NCI-H1048 (cell line): Measurements from ENCODE around the gene DDOST.
"Not testable (repeated sequence)": the region's sequence is repeated elsewhere in the genome, so short reads cannot be mapped to it uniquely, and the experiment has no call there.

ENCODE experiments used
- DNase-seq: peaks from one replicate; lab custom pipeline; 2025; lab: John Stamatoyannopoulos, UW

The DDOST gene

DNA sequence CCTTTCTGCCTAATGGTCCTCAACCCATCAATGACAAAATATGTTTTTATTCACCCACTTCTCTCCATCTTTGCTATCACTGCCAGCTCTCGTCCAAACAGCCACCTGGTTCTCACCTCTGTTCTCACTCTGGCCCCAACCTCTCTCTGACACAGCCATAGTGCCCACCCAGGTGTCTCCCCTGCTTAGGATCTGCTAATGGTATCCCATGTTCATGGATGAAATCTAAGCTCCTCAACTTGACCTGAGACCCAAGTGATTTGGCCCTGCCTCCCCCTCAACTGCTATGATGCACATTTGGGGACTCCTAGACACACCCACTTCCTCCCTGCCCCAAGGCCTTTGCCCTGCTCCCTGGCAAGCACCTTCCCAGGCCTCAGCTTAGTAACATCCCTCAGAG is 30.7 kb upstream of the DDOST start:
- DNase-seq, result no peak

DNA sequence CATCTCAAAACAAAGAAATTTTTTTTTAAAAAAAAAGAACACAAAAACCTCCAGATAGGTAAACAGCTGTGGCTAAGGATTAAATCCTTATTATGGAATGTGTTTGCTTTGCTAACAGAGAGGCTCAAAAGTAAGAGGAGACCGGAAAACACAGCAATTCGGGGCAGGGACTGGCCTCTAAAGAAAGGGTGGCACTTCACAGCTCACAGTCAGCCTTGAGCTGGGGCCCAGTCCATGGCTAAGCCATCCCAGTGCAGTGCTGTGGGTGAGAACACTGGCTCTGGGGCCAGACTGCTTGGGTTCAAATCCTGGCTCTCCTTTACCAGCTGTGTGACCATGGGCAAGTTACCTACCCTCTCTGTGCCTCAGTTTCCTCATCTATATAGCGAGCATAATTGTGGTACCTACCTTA is 28.5 kb upstream of the DDOST start:
- no peak for DNase-seq

DNA sequence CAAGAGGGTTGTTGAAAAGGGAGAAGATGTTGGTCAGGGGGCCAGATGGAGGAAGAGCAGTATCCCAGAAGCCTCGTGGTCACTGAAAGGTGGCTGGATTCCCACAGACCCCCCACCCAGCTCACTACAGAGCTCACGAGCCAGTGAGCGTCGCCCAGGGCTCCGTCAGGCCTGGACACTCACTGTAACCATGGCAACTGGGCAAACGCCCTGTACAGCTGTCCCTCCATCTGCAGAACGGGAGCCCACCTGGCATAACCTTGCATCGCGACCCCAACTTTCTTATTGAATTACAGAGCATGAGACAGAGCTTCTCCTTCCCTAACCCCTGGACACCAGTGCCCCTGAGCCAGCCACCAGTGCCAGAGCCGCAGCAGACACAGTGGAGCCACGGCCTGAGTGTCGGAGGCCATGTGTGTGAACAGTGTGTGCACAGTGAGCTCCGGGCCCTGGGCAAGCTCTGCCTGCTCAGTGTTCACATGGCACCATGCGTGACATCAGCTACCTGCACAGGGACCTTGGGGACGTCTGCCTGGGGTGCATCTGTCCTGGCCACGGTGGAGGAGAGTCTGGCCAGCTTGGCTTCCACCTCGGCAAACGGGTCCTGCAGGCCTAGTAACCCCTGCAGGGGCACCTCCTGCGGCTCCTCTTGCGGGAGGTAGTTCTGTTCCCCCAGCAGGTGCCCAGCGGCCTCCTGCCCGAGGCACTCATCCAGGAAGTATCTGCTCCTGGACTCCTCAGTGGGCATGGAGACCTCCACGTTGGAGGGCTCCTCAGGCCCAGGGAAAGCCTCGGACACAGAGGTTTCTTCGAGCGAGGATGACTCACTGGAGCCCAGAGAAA is 25.9 kb upstream of the DDOST start:
- DNase-seq, result no peak

DNA sequence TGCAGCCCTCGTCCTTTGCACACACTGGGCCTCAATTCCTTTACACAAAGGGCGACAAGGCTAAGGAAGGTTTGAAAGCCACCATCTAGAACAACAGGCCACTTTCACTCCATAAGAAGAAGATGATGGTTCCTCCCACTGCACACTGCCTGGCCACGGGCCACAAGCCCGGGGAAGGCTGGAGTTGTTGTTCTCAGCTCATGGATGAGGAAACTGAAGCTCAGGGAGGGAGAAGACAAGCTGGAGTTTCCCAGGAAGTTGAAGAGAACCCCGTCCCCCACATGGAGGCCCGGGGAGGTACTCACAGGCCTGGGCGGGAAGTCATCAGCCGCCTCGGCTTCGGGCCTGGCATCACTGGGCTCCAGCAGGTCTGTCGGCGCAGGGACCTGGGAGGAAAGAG is 24.6 kb upstream of the DDOST start:
- no peak for DNase-seq

DNA sequence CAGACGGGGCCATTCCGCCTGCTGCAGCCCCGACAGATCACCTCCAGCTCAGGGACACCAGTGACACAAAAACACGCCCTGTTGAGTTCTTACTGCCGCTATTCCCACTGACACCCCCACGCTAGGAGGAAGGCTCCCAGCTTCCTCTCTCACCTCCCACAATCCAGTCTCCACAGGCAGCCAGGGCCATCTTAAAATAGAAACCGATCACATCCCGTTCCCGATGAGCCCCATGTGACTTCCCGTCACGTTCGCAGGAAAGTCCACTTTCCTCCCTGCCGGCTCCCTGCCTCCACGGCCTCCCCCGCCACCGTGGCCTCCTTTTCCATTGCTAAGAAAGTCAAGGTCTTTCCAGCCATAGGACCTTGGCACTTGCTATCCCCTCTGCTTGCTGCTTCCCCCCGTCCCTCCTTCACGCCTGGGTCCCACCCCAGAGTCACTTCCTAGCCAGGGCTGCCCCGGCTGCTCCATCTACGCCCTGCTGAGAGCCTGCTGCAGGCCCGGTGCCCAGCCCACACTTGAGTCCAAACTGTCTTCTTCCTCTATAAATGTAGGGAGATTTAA is 24.0 kb upstream of the DDOST start:
- DNase-seq, result no peak

DNA sequence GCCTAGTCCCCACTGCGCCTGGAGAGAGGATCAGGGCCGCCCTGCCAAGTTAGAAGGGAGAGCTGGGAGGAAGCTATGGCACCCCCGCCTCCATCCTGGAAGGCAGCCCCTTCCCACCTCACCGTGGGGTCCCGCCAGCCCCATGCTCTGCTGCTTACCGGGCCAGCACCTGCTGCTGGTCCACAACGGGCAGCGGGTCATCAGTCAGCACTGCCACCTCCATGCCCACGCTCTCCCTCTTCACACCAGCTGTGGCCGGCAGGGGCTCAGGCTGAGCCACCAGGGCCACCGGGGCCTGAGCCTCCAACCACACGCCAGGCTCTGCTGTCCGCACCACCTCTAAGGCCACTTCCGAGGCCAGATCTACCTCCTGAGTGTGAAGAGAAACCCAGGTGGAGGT is 23.5 kb upstream of the DDOST start:
- no peak for DNase-seq

DNA sequence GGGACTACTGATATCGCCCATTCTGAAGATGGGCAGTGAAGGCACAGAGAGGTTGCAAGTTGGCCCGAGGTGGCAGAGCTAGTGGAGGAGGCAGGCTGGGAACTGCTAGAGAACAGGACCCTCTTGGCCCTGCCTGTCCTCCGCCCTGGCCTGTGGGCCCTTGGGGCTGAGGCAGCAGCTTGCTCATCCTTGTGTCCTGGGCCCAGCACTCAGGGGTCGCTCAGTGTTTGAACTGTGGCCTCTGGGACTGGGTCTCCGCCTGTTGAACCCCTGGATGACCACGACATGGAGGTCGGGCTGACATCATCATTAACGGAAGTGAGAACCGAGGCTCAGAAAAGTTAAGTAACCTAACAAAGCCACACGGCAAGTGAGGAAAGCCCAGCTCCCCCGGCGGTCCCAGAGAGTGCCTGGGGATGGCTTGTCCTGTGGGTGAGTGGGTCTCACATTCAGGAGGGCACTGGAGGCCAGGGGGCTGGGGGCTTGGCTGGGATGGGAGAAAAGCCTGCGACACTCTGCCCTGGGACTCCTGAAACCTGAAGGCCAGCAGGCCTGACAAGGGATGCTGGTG is 23.0 kb upstream of the DDOST start:
- DNase-seq, result no peak

DNA sequence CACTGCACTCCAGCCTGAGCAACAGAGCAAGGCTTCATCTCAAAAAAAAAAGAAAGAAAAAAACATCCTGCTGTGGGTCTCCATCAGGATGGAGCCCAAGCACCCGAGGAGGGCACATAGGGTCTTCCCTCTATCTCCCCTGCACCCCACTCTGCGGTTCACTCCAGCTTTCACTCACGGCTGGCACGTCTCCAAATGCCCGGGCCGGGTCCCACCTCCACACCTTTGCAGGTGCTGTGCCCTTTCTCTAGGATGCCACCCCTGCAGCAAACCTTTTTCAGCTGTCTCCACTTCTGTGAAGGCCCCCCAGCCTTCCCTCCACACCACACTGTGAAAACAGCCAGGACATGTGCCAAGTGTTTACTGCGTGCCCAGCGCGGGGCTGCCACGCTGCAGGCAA is 22.4 kb upstream of the DDOST start:
- no peak for DNase-seq

DNA sequence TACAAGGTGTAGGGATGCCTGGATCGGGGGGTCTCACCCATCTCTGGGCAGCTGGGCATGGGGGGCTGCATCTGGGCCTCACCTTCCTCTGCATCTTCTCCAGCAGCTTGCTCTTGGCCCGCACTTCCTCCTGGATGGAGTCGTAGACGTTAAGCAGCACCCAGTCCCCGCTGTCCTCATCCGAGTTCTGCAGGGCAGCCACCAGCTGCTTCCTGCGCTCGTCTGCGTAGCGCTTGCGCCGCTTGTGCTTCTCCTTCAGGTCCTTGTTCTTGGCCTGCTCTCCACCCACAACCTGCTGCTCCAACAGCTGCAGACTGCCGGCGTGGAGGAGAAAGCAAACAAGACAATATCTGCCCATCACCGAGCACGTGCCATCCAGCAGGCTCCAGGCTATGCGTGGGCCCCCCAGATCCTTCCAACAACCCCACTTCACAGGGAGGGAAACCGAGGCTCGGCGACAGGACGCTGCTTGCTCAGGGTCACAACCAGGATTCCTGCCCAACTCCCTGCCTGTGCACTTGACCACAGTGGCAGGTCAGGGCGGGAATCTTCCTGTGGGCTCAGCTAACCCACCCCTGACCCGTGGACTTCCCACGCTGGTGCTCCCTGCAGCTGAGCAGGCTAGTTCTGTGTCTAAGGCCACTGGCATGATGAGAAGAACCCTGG is 21.5 kb upstream of the DDOST start:
- DNase-seq, result no peak

DNA sequence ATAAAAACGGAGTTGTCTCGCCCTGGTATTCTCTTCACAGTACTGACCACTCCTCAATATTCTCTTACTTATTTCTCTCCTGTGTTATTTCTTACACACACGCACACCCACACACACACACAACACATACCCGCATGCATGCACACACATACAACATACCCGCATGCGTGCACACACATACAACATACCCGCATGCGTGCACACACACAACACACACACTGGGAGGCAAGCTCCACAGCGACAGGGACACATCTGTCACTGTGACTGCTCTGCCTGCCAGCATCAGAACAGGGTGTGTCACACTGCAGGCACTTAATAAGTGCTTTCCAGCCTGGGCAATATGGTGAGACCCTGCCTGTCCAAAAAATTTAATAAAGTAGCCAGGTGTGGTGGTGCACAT is 20.8 kb upstream of the DDOST start:
- DNase-seq, result no peak

DNA sequence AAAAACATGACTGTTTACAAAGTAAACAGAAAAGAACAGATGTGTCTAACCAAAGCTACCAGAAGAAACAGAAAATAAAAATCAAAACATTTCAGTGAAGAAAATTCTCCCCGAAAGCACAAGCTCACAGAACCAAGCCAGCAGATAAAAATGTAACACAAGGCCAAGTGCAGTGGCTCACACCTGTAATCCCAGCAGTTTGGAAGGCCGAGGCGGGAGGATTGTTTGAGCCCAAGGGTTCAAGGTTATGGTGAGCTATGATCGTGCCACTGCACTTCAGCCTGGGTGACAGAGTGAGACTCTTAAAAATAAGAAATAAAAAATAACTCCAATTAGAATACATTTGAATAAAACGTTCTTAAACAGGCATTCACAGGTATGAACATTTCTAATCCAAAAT is 19.1 kb upstream of the DDOST start:
- no peak for DNase-seq

DNA sequence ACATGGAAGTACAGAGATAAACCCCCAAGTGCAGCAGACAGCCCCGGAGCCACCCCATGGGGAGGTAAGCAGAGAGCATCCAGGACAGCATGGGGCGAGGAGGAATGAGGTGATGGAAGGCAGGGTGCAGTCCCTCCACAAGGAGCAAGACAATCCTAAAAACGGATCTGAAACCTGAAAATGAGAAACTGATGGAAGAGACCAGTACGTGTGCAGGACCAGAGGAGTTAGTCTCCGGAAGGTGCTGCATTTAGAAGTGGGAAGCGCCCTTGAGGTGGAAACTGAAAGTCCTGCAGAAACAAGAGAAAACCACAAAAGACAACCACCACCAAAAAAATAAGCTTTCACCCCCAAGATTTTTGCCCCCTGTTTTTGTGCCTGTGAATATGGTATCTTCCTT is 17.4 kb upstream of the DDOST start:
- DNase-seq, result no peak

DNA sequence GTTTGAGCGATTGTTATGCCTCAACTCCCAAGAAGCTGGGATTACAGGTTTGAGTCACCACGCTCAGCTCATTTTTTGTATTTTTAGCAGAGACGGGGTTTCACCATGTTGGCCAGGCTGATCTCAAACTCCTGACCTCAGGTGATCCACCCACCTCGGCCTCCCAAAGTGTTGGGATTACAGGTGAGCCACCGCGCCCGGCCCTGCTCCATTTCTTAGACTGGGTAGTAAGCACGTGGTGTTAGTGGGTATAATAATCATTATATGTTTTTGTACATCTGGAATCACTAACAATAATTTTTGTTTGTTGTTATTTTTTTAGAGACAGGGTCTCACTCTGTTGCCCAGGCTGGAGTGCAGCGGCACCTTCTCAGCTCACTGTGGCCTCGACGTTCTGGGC is 12.5 kb upstream of the DDOST start:
- not testable (repeated sequence) for DNase-seq

DNA sequence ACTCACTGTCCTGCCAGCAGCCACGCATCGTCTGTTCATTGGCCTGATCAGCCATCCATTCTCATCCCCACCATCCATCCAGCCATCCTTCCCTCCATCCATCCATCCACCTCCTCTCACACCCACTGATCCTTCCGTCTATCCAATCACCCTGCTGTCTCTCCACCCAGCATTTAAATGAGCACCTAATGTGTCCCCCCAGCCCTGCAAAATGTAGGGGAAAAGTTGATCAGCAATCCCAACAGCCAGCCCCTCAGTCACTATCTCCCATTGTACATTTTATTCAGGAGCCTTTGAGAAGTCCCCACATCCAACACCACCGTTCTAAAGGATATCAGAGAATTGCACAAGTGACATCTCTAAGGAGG is 11.1 kb upstream of the DDOST start:
- DNase-seq, result no peak

DNA sequence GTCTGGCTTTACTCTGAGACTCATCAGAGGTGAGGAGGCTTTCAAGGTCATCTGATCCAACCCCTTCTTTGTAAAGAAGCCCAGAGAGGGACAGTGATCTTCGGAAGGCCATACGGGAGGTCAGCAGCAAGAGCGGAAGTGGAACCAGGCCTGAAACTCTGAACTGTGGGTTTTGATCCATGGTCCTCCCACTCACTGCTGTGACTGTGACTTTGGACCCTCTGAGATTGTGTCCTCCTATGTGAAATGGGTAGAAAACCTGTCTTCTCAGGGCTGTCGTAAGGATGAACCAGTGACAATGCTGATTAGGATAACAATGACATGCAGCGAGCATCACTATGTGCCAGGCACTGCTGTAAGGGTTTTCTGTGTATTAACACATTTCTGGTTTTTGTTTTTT is 9.8 kb upstream of the DDOST start:
- DNase-seq, result no peak

DNA sequence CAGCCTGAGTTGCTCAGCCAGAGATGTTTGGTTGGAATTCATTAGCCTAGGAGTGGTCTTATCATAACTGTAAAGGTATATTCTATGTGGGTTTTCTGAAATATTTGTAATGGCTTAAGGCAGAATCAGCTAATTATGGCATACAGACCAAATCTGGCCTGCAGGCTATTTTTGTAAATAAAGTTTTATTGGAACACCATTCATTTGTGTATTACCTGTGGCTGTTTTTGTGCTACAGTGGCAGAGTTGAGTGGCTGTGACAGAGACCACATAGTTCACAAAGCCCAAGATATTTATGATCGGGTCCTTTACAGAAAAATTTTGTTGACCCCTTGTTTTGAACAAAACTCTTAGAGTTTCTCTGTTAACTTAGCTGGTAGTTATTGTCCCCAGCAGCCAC is 7.4 kb upstream of the DDOST start:
- no peak for DNase-seq

DNA sequence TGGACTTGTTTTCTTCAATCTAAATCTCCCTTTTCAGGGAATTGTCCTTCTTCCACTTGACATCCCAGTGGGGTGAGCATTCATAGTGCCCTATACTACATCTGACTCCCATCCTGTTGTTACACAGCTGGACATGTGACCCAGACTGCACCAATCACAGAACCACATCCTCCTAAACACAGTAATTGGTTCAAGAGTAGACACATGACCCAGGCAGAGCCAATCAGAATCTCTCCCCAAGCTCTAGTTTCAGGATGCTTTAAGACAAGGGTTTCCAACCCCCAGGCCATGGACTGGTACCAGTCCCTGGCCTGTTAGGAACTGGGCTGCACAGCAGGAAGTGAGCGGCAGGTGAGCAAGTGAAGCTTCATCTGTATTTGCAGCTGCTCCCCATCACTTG is 5.6 kb upstream of the DDOST start:
- DNase-seq, result no peak

DNA sequence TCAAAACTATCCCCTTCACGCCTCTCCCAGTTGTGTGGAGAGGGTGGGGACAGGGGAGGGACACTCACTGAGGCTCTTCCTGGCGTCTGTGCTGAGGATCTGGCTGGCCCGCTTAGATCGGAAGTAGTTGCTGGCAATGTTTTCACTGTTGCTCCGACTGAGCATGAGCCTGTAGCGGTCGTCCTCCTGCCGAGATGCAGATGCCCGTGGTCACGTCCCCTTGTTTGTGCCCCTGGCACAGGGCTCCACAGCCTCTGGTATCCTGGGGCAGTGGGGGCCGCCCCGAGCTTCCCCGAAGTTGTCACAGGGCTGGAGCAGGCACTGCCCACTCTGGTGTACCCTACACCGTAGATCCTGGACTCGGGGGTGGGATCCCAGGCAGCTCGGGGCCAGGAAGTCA is 5.0 kb upstream of the DDOST start:
- no peak for DNase-seq

DNA sequence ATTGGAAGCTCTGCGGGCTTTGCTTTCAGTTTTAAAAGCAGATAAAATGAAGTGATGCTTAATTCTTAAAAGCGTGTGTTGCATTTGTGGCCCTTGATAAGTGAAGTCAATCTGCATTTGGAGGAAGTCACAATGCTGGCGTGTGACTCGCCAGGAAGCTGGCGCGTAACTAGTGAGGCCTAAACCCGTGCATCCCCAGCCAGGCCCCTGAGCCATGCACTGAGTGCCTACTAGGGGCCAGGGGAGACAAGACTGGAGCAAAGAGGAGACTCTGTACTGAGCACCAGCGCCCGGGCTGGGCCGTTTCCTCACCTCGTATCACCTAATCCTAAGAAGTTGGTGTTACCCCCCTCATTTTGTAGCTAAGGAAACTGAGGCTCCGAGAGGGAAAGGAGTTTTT is 4.6 kb upstream of the DDOST start:
- DNase-seq, result no peak

DNA sequence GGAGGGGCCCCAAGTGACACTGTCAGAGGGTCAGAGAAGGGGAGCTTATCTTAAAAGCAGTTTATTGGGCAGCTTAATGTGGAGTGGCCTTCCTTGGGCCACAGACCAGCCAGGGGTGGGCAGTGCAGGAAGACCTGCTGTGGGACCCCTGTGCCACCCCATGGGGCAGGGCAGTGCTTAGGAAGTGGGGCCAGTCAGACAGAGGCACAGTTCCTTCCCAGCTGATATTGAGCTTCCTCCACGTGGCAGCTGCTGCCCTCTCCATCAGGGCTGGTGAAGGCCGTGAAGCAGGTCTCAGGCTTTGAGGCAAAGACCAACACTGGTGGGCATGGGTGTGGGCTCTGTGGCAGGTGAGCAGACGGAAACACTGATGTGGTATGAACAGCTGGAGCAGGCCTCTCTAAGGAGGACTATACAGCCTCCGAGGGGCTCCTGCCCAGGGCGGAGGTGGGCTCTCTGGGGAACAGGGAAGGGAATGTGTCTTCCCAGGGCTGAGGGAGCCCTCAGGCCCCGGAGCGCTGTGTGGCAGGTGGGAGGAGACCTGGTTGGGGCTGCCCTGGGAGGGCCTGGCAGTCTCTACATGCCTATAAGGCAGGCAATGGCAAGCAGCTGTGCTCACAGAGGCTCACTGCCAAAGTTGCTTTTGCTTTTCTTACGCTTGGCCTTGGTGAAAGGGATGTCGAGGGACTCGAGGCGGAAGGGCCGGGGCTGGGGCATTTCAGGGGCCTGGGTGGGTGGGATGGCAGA is 3.0 kb upstream of the DDOST start:
- DNase-seq, result no peak

DNA sequence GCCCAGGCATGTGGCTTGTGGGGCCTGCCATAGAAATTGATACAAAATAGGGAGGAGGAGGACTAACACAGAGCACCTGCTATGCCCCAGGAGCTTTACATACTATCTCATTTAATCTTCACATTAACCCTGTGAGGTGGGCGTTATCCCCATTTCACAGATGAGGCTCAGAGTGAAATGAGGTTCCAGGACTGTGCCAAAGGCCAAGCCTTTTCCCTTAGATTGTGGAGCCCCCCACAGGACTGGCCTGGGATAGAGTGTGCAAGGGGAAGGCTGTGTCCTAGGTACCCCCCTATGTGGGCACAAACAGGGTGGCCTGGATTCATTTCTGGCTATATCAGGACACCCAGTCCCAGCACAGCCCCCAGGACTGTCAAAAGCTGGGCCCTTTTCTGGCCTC is 2.2 kb upstream of the DDOST start:
- DNase-seq, result no peak

DNA sequence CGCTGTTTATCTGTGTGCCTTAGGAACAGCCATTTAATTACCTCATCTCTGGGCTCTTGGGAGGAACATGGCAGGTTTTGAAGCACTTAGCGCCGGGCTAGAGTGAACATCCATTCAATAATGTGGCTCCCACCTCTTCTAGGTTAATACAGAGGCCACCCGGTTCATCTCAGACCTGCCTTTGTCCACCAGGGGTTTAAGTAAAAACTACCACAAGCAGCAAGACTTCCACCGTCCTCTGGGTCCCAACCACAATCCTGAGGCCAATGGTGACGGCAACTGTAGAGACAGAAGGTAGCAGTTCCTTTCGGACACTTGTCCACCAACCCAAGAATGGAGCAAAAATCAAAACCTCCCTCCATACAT is 924 bp upstream of the DDOST start:
- no peak for DNase-seq

DNA sequence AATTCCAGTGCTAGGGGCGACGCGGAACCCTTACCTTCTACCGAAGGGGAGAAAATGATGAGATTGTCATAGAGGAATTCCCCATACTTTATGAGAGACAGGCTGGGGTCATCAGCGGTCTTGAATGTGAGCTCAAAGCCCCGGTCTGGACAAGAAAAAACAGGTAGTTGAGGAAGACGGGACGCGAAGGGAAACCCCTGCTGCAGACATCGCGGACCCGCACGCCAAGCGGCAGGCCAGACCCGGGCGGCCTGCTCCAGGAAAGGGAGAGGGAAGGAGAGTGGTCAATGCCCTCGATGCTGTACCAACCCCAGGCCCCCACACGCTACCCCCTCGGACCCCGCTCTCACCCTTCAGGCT is 342 bp downstream of the DDOST start:
- DNase-seq, result no peak
